ENCODE data around the gene SETD1A.
A peak's percentile ranks its signal among the peaks of the same experiment; 100 is the strongest.

The SETD1A gene

DNA sequence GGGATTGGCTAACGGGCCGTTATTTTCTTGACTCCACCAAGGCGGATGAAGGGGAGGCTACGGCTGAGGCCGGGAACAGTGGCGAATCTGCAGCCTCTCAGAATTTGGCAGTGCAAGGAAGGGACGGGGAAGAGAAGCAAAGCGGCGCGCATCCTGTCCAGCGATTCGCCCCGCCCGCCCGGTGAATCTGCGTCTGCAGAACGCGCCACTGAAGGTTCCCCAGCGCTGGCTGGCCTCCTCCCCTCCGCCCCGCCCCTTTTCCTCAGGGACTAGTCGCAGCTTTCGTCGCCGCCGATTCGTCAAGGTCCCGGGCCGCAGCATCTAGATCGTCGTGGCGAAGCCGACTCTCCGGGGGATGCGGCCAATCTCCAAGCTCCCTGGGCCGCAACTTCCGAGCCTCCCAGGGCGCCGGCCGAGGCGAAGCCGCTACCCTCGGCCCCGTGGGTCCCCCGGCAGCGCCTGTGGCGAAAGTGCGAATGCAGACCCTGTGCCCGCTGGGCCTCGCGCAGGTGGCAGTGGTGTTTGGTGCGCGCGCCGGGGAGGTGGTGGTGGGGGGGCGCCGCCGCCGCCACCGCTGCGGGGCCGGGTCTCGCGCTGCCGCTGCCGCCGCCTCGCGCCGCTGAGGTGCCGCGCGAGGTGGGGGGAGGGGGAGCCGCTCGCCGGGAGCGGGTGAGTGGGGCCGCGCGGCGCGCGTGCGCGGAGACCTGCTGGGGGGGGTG lies at the start of gene SETD1A:
Gene SETD1A (plus strand): TSS at position 299 of the 719 bp plus-strand sequence. CDS start 978 bp downstream, outside the sequence.
- peak; percentile 94 to 95 for DNase-seq (ENCODE audit: low read depth in 2 of 2, low spot score in 1 of 2)

DNA sequence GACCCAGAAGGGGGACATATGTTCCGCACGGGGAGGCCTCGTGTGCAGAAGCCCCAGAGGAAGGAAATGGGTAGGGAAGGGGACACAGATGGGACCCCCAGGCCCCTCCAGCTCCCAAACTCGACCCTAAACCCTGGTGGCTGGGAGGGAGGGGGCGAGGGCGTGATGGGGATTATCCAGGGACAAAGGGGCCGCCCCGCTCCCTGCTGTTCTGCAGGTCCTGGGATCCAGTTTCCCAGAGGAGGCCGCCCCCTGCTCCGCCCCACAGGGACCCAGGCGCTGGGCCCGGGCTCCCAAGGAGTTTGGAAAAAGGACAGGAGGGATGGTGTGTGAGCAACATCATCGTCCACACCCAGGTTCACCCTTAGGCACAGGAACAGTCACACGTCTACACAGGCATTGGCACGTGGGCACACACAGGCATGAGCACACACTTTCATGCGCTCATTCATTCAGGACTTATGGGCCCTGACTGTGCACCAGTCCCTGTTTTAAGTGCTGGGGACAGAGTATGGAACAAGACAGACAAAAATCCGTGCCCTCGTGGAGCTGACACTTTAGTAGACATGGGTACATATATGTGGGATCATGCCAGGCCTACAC lies 47.0 kb upstream of the SETD1A start:
- no peak for DNase-seq (ENCODE audit: low read depth in 2 of 2, low spot score in 1 of 2)

DNA sequence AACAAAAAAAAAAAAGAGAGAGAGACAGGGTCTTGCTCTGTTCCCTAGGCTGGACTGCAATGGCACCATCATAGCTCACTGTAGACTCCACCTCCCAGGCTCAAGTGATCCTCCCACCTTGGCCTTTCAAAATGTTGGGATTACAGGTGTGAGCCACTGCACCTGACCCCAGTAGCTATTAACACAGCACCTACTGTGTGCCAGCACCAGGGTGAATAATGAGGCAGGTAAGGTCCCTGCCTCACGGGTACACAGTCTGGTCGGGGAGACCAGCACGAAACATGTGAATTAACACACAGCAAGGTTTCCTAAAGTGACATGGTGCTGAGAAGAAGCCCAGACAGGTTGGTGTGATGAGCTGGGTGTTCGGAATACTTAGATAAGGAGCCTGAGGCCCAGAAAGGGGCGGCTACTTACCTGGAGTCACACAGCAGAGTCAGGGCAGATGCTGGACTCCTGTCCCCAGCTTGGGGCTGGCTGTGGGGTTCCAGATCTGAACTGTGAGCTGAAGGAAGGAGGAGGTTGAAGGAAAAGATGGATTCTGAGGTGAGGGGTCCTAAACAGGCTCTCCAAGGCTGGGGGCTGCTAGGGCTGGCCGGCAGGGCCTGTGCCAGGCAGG lies 44.7 kb upstream of the SETD1A start:
- no peak for DNase-seq (ENCODE audit: low read depth in 2 of 2, low spot score in 1 of 2)

DNA sequence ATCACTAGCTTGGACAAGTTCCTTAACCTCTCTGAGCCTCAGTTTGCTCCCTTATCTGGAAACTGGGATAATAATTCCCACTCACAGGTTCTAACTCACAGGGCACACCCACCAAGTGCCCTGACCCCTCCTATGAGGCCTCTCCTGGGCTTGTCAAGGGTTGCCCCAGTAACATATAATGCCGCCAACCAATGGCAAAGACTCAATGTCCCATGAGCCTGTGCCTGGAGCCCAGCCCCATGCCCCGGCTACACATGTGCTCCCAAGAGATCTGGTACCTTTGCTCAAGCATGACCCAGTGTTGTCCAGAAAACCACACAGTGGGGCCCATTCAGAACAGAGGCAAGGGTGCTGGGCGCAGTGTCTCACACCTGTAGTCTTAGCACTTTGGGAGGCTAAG lies 42.7 kb upstream of the SETD1A start:
- DNase-seq (ENCODE audit: low read depth in 2 of 2, low spot score in 1 of 2) = no peak

DNA sequence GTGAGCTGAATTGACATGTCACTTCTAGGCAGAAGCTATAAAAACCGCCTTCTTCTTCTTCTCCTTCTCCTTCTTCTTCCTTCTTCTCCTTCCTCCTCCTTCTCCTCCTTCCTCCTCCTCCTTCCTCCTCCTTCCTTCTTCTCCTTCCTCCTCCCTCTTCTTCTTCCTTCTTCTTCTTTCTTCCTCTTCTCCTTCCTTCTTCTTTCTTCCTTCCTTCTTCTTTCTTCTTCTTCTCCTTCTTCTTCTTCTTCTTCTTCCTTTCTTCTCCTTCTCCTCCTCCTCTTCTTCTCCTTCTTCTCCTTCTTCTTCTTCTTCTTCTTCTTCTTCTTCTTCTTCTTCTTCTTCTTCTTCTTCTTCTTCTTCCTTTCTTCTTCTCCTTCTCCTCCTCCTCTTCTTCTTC lies 38.9 kb upstream of the SETD1A start:
- no peak for DNase-seq (ENCODE audit: low read depth in 2 of 2, low spot score in 1 of 2)

DNA sequence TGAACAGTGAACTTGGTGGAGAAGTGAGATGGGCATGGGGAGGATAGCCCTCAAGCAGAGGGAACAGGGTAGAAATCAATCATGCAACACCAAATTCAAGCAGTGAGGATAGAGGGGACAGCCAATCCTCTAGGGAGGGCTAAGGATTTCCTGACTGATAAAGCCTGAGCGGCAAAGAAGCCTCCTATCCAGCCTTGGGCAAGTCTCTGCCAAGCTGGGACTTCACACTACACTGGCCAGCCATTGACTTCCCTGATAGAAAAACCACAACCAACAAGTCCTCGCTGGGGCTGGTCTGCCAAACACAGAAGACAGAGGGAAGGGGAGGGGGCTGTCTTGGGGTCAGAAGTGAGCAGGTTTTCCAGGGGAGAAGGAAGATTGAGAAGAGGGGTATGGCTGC lies 36.7 kb upstream of the SETD1A start:
- no peak for DNase-seq (ENCODE audit: low read depth in 2 of 2, low spot score in 1 of 2)

DNA sequence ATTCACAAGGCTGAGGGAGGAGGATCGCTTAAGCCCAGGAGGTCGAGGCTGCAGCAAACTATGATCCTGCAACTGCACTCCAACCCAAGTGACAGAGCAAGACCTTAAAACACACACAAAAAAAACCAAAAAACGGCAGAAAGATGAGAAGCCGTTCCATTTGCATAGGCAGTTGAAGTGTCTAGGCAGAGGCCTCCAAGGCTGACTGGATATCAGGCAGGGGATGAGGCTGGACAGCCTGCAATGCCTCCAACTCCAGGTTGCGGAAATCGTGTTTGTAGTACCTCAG lies 36.2 kb upstream of the SETD1A start:
- no peak for DNase-seq (ENCODE audit: low read depth in 2 of 2, low spot score in 1 of 2)

DNA sequence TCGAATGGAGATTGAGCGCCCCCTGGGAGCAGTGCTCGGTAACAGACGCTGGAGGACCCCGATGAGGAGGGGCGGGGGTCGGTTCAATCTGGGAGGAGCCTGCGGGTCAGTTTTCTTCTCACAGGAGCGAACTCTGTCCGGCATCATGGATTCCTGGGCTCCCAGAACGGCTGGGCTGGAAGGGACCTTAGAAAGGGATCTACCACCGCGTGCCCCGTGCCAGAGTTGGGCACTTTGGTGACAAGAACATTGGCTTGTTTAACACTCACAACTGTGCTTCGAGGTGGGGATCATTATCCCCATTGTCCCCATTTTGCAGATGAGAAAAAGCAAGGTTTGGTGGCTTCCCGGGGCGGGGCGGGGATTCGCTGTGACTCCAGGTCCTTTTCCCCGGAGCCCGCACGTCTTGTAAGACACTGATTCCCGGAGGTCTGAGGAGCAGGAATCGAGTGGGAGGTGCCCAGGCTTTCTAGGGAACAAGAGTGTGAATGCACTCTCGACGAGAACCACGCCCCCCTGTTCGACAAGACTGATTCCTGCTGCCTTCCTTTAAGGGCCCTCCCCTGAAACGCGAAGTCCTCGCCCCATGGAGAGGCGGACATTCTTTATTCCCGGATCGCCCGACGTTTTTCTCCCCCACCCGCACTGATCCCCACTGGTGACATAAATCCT lies 35.7 kb upstream of the SETD1A start:
- peak; percentile 75 to 83 for DNase-seq (ENCODE audit: low read depth in 2 of 2, low spot score in 1 of 2)

DNA sequence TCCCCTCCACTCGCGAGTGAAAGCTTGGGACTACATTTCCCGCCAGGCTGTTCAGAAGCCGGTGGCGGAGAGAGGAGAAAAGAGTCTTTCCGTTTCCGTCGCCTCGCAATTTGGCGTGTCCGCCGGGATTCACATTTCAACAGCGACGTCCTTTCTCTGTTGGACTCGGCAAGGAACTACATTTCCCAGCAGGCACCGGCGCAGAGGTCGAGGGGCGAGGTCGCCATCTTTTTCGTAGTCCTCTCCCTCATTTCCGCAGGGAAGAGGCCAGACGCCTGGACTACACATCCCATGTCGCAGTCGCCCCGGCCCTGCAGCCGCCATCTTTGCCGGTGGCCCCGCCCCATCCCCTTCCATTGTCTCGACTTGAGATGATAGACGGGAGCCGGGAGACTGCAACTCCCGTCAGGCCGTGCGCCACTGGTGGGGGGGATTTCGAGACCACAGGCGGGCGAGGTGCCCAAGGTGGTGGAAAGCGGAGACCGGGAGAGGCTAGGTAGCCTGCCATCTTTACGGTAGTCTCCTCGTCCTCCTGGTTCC lies 35.1 kb upstream of the SETD1A start:
- peak; percentile 99 to 100 for DNase-seq (ENCODE audit: low read depth in 2 of 2, low spot score in 1 of 2)

DNA sequence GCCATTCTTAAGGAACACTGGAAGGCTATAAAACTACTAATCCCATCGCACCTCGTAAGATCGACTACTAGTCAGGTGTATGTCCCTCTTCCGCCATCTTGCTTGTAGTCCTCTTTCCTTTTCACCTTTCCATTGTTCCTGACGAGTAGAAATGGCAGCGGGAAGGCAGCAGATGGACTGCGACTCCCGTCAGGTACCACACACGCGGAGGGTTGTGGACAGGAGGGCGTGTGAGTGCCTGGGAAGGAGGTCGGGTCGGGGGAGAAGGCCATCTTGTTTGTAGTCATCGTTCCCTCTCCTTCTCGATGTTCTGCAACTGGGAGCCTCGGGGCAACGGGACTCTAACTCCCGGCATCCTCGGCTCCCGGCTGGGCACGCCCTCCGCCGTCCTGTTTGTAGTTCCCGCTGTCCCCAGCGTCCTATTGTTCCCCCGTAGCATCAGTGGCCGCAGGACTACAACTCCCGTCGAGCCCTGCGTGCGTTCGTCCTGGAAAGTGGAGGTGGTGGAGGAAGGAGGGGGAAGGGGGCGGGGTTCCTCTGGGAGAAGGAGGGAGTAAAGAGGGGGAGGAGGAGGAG lies 34.5 kb upstream of the SETD1A start:
- DNase-seq (ENCODE audit: low read depth in 2 of 2, low spot score in 1 of 2) = peak; percentile 87 to 92

DNA sequence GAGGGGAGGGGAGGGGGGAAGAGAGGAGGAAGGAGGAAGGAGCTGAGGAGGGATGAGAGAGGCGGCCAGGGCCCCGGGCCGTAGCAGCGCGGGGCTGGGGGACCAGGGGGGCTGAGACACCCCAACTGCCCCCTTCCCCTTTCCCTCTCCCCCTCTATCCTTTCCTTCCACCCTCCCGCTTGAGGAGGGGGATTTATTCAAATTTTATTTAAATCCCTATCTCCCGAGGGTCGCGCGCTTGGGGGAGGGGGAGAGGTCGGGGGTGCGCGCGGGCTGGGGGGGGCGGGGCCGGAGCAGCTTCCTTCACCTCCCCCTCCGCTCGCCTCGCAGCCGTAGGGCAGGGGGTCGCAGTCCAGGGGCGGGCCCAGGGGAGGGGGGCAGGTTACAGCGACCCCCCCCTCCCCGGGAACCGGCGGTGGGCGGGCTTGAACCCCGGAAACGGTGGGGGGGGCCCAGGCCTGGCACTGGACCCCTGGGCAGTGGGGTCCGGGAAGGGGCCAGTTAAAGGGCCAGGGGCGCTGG lies 33.9 kb upstream of the SETD1A start, which contains the start of gene FBXL19:
Gene FBXL19 (plus strand): TSS at position 19 of the 522 bp plus-strand sequence. CDS start 2,183 bp downstream, outside the sequence.
- no peak for DNase-seq (ENCODE audit: low read depth in 2 of 2, low spot score in 1 of 2)

DNA sequence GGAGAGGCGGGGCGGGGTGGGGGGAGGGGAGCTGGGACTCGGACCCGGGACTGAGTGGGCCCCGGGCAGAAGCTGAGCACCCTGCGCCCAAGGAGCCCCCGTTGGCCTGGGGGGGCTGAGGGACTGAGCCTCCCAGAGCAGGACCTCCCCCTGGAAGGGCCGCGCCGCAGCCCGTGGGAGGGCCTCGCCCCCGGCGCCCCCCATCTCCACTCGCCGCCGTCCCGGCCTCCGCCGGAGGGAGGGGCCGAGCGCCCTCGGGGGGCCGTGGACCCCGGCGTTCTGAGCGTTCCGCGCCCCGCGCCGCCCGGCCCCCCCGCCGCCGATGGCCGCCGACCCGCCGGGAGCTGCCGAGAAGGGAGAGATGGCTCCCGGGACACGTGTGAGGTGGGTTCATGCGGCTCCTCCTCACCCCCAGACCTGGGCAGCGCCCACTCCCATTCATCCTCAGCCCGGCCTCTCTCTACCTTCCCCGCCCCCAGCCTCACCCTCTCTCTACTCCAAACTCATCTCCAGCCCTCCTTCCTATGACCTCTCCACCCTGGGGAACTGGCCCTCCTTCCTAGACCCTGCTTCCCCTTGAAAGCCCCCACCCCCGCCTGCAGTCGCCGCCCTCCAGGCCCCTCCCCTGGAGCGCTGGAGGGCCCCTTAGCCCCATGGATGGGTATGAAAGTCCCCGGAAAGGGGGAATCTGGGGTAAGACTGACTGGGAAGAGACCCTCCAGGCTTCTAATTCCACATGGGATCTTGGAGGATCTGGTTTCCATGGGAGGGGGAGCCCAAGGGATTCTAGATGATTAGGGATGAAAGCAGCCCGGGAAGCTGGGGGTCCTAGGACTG lies 33.3 kb upstream of the SETD1A start:
- no peak for DNase-seq (ENCODE audit: low read depth in 2 of 2, low spot score in 1 of 2)

DNA sequence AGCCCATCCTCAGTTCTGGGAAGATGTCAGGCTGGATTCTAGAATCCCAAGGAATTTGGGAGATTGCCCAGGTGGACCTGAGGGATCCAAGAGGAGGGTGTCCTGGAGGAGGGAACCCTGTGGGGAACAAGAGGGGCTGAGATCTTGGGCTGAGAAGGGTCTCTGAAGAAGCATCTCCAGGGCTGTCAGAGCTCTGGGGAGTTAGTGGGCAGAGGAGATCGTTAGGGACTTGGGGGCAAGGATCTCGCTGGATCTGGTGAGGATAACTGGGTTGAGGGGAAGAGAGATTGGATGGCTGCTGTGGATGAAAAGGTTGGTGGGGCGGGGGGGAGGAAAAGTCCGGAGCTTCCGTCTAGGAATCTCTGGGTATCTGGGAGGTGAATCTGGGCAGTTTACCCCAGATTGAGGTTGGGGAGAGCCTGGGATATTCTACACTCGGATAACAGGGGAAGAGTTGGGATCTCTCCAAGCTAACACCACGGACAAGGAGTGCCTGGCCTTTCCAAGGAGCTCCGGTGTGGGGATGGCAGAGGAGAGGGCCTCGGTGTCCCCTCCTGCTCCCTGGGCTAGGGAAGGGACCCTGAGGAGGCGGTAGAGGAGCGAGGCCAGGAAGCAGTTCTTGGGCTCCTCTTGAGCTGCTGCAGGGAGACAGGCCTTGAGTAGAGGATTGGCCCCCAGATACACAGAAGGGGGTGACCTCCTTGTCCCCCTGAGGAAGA lies 32.5 kb upstream of the SETD1A start:
- no peak for DNase-seq (ENCODE audit: low read depth in 2 of 2, low spot score in 1 of 2)

DNA sequence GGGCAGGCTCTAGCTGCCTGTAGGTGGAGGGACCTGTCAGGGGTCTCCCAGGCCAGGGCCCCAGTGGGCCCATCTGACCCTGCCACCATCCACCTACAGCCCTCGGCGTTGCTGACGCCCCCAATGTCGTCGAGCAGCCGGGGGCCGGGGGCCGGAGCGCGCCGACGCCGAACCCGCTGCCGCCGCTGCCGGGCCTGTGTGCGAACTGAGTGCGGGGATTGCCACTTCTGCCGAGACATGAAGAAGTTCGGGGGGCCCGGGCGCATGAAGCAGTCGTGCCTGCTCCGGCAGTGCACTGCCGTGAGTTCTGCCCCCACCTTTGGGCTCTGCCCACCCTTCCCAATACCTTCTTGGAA lies 31.9 kb upstream of the SETD1A start:
- DNase-seq (ENCODE audit: low read depth in 2 of 2, low spot score in 1 of 2) = no peak

DNA sequence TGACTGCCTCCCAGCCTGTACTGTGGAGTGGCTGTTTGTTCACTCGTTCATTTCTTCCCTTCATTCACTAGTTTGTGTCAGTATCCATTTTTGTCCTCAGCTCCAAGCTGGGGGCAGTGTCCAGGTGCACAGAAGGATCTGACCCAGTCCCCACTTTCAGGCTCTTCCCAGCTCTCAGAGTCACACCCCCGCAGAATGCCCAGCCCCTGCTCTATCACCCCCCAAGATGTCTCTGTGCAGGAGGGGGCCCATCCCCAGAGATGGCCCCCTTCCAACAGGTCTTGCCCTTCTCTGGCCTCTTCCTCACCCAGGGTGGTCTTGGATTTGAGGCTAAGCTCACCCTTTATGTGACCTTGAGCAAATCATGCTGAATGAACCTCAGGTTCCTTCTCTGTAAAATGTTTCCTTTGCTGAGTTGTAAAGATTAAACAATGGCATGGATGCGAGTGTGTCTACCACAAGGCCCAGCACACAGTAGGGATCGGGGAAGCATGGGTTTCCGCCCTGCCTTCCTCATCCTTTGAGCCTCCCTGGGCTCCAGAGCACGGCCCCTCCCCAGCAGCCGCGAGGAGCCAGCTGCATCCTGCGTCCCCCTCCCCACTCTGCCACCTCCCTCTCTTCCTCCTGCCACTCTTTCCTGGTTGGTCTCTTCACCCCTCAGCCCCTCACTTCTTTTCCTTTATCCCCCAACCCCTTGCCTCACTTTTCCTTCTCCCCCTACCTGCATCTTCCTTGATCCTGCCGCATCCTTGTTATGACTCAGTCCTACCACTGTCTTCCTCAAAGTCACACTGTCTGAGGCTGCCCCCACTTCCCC lies 31.4 kb upstream of the SETD1A start:
- DNase-seq (ENCODE audit: low read depth in 2 of 2, low spot score in 1 of 2) = no peak

DNA sequence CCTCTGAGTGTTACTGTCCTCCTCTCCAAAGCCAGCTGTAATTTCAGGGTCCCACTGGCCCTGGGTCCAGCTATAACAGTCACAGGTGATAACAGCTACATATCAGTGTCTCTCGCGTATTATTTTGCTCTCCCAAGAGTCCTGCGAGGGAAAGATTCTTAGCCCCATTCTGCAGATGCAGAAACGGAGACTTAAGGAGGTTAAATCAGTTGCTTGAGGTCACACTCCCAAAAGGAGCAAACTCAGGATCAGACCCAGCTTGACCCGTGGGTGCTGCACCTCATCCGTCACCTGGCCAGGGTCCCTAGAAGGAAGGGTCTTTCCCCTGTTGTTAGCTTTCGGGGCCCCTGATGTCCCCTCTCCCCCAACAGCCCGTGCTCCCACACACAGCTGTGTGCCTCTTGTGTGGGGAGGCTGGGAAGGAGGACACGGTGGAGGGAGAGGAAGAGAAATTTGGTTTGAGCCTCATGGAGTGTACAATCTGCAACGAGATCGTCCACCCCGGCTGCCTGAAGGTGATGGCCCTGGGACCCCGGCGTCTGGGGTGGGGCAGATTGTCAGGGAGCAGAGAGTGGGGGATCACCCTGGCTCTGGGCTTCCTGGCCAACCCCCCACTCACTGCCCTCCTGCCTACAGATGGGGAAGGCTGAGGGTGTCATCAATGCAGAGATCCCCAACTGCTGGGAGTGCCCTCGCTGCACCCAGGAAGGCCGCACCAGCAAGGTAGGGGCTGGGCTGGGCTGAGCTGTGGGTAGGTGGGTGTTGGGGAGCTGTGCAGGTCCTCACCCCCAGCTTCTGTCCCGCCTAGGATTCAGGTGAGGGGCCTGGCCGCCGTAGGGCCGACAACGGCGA lies 30.4 kb upstream of the SETD1A start:
- DNase-seq (ENCODE audit: low read depth in 2 of 2, low spot score in 1 of 2) = no peak

DNA sequence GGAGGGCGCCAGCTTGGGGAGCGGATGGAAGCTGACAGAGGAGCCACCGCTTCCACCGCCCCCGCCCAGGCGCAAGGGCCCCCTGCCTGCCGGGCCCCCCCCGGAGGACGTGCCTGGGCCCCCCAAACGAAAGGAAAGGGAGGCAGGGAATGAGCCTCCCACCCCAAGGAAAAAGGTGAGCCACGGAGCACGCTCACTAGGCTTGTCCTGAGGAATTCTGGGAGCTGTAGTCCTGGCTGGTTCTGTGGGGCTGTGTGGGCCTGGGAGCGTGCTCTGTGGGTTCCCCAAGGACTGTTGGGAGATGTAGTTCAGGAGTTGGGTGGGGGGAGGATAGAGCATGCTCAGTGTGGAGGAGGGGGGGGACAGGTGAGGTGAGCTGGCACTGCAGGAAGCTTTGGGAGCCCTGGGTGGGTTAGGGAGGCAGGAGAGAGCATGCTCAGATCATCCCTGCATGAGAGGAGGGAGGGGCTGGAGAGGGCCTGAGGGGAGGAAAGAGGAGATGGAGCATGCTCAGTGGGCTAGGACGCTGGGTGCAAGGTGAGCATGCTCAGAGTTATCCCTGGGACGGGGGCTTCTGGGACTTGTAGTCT lies 29.7 kb upstream of the SETD1A start:
- no peak for DNase-seq (ENCODE audit: low read depth in 2 of 2, low spot score in 1 of 2)

DNA sequence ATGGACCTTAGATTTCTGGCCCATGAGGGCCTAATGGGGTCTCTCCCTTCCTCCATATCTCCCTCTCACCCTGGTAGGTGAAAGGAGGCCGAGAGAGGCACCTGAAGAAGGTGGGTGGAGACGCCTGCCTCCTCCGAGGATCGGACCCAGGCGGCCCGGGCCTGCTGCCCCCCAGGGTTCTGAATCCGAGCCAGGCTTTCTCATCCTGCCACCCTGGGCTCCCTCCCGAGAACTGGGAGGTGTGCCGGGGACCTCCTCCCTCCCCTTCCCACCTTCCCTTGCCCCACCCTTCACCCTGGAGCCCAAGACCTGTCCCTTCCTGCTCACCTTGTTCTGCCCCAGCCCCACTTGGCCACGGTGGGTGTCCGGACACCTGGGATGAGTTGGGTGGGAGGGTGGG lies 29.2 kb upstream of the SETD1A start:
- DNase-seq (ENCODE audit: low read depth in 2 of 2, low spot score in 1 of 2) = no peak
